ENCODE measurements around the gene CSMD2. TPM values are rescaled to one million over a fixed set of nuclear protein-coding genes. Genes with fewer than 3 reads are reported as not detected.

Gene CSMD2
- polyA plus RNA-seq, 4 donors, result under 0.01 to 0.54 (median 0.09) TPM

- Histone ChIP-seq H3K4me1 (ENCODE audit: control insufficient read depth in 3 of 3, insufficient read depth in 2 of 3, low read depth in 1 of 3, low read length in 2 of 3) (no peaks in the 10 kb centered on the region), H3K27me3 (ENCODE audit: control insufficient read depth in 3 of 3, insufficient read depth in 3 of 3, low read length in 3 of 3) (no peaks in the 10 kb centered on the region), H3K4me3 (ENCODE audit: low read depth in 1 of 3, low read length in 3 of 3) (no peak overlapping the region), H3K9me3 (ENCODE audit: control insufficient read depth in 2 of 2, insufficient read depth in 1 of 2, low read depth in 1 of 2, low read length in 1 of 2) (no peaks in the 10 kb centered on the region), H3K36me3 (ENCODE audit: control insufficient read depth in 3 of 3, insufficient read depth in 2 of 3, low read depth in 1 of 3, low read length in 3 of 3) (no peaks in the 10 kb centered on the region), H3K27ac (ENCODE audit: low read depth in 1 of 3, low read length in 2 of 3) (no peak overlapping the region)
- 76 to 83% (median 82%) methylated on average over 5 of the region's 5 CpGs for WGBS, 3 donors
- no peak for FAIRE-seq
- DNase-seq, result no peak
Observed at GRCh38 chr1:33842348-33842747, 322.7 kb downstream of the CSMD2 start.

GRCh38 chr1:33841494-33841893 is 323.5 kb downstream of the CSMD2 start:
- H3K27me3 ChIP-seq (ENCODE audit: control insufficient read depth in 3 of 3, insufficient read depth in 3 of 3, low read length in 3 of 3), result peaks cover 0 to 2% (median 0%) of the 10 kb centered on the region in 3 donors
- no peaks in the 10 kb centered on the region for H3K4me1 ChIP-seq (ENCODE audit: control insufficient read depth in 3 of 3, insufficient read depth in 2 of 3, low read depth in 1 of 3, low read length in 2 of 3)
- no peak for FAIRE-seq
- DNase-seq, result no peak
- no peaks in the 10 kb centered on the region for H3K36me3 ChIP-seq (ENCODE audit: control insufficient read depth in 3 of 3, insufficient read depth in 2 of 3, low read depth in 1 of 3, low read length in 3 of 3)
- no peak overlapping the region for H3K27ac ChIP-seq (ENCODE audit: low read depth in 1 of 3, low read length in 2 of 3)
- WGBS, 3 donors, result 34 to 48% (median 39%) methylated on average over 1 of the region's 1 CpG
- no peak overlapping the region for H3K4me3 ChIP-seq (ENCODE audit: low read depth in 1 of 3, low read length in 3 of 3)
- H3K9me3 ChIP-seq (ENCODE audit: control insufficient read depth in 2 of 2, insufficient read depth in 1 of 2, low read depth in 1 of 2, low read length in 1 of 2), result no peaks in the 10 kb centered on the region

- no peak for FAIRE-seq
Observed at GRCh38 chr1:33837635-33838034, 327.4 kb downstream of the CSMD2 start.

GRCh38 chr1:33836911-33837310 is 328.1 kb downstream of the CSMD2 start:
- H3K4me3 ChIP-seq (ENCODE audit: low read depth in 1 of 3, low read length in 3 of 3), result no peak overlapping the region
- H3K9me3 ChIP-seq (ENCODE audit: control insufficient read depth in 2 of 2, insufficient read depth in 1 of 2, low read depth in 1 of 2, low read length in 1 of 2), result no peaks in the 10 kb centered on the region
- H3K27me3 ChIP-seq (ENCODE audit: control insufficient read depth in 3 of 3, insufficient read depth in 3 of 3, low read length in 3 of 3), result peaks cover 0 to 2% (median 0%) of the 10 kb centered on the region in 3 donors
- FAIRE-seq (no peak), DNase-seq (no peak)
- no peaks in the 10 kb centered on the region for H3K36me3 ChIP-seq (ENCODE audit: control insufficient read depth in 3 of 3, insufficient read depth in 2 of 3, low read depth in 1 of 3, low read length in 3 of 3)
- 91 to 95% (median 94%) methylated on average over 4 of the region's 4 CpGs for WGBS, 3 donors
- no peak overlapping the region for H3K27ac ChIP-seq (ENCODE audit: low read depth in 1 of 3, low read length in 2 of 3)
- no peaks in the 10 kb centered on the region for H3K4me1 ChIP-seq (ENCODE audit: control insufficient read depth in 3 of 3, insufficient read depth in 2 of 3, low read depth in 1 of 3, low read length in 2 of 3)

More at GRCh38 chr1:33837635-33838034, 327.4 kb downstream of the CSMD2 start:
- no peaks in the 10 kb centered on the region for H3K9me3 ChIP-seq (ENCODE audit: control insufficient read depth in 2 of 2, insufficient read depth in 1 of 2, low read depth in 1 of 2, low read length in 1 of 2)
- no peak overlapping the region for H3K4me3 ChIP-seq (ENCODE audit: low read depth in 1 of 3, low read length in 3 of 3)
- H3K4me1 ChIP-seq (ENCODE audit: control insufficient read depth in 3 of 3, insufficient read depth in 2 of 3, low read depth in 1 of 3, low read length in 2 of 3), result no peaks in the 10 kb centered on the region
- no peak overlapping the region for H3K27ac ChIP-seq (ENCODE audit: low read depth in 1 of 3, low read length in 2 of 3)
- peaks cover 0 to 2% (median 0%) of the 10 kb centered on the region in 3 donors for H3K27me3 ChIP-seq (ENCODE audit: control insufficient read depth in 3 of 3, insufficient read depth in 3 of 3, low read length in 3 of 3)
- no peaks in the 10 kb centered on the region for H3K36me3 ChIP-seq (ENCODE audit: control insufficient read depth in 3 of 3, insufficient read depth in 2 of 3, low read depth in 1 of 3, low read length in 3 of 3)
- DNase-seq, result no peak
- WGBS, 3 donors, result 85 to 92% (median 90%) methylated on average over 3 of the region's 3 CpGs

GRCh38 chr1:33828654-33829053 is 336.4 kb downstream of the CSMD2 start:
- FAIRE-seq (no peak), DNase-seq (no peak)
- Histone ChIP-seq H3K27ac (ENCODE audit: low read depth in 1 of 3, low read length in 2 of 3) (no peak overlapping the region), H3K27me3 (ENCODE audit: control insufficient read depth in 3 of 3, insufficient read depth in 3 of 3, low read length in 3 of 3) (peaks cover 0 to 4% (median 0%) of the 10 kb centered on the region in 3 donors), H3K4me3 (ENCODE audit: low read depth in 1 of 3, low read length in 3 of 3) (no peak overlapping the region), H3K4me1 (ENCODE audit: control insufficient read depth in 3 of 3, insufficient read depth in 2 of 3, low read depth in 1 of 3, low read length in 2 of 3) (no peaks in the 10 kb centered on the region), H3K9me3 (ENCODE audit: control insufficient read depth in 2 of 2, insufficient read depth in 1 of 2, low read depth in 1 of 2, low read length in 1 of 2) (no peaks in the 10 kb centered on the region), H3K36me3 (ENCODE audit: control insufficient read depth in 3 of 3, insufficient read depth in 2 of 3, low read depth in 1 of 3, low read length in 3 of 3) (no peaks in the 10 kb centered on the region)
- 75 to 87% (median 83%) methylated on average over 4 to 5 of the region's 5 CpGs for WGBS, 3 donors

- Histone ChIP-seq H3K9me3 (ENCODE audit: control insufficient read depth in 2 of 2, insufficient read depth in 1 of 2, low read depth in 1 of 2, low read length in 1 of 2) (no peaks in the 10 kb centered on the region), H3K4me3 (ENCODE audit: low read depth in 1 of 3, low read length in 3 of 3) (no peak overlapping the region), H3K4me1 (ENCODE audit: control insufficient read depth in 3 of 3, insufficient read depth in 2 of 3, low read depth in 1 of 3, low read length in 2 of 3) (no peaks in the 10 kb centered on the region), H3K27ac (ENCODE audit: low read depth in 1 of 3, low read length in 2 of 3) (no peak overlapping the region), H3K27me3 (ENCODE audit: control insufficient read depth in 3 of 3, insufficient read depth in 3 of 3, low read length in 3 of 3) (peaks cover 0 to 4% (median 0%) of the 10 kb centered on the region in 3 donors), H3K36me3 (ENCODE audit: control insufficient read depth in 3 of 3, insufficient read depth in 2 of 3, low read depth in 1 of 3, low read length in 3 of 3) (no peaks in the 10 kb centered on the region)
- FAIRE-seq, result no peak
- 32 to 55% (median 52%) methylated on average over 5 of the region's 5 CpGs for WGBS, 3 donors
- DNase-seq, result no peak
Observed at GRCh38 chr1:33828059-33828458, 337.0 kb downstream of the CSMD2 start.

GRCh38 chr1:33826711-33827110 is 338.3 kb downstream of the CSMD2 start:
- WGBS, 3 donors, result 83 to 88% (median 85%) methylated on average over 5 of the region's 5 CpGs

GRCh38 chr1:33826311-33826710 is 338.7 kb downstream of the CSMD2 start:
- DNase-seq, result no peak
- peaks cover 0 to 4% (median 0%) of the 10 kb centered on the region in 3 donors for H3K27me3 ChIP-seq (ENCODE audit: control insufficient read depth in 3 of 3, insufficient read depth in 3 of 3, low read length in 3 of 3)
- no peak for FAIRE-seq

More at GRCh38 chr1:33826711-33827110, 338.3 kb downstream of the CSMD2 start:
- no peak for FAIRE-seq
- H3K4me3 ChIP-seq (ENCODE audit: low read depth in 1 of 3, low read length in 3 of 3), result no peak overlapping the region
- H3K9me3 ChIP-seq (ENCODE audit: control insufficient read depth in 2 of 2, insufficient read depth in 1 of 2, low read depth in 1 of 2, low read length in 1 of 2), result no peaks in the 10 kb centered on the region
- DNase-seq, result no peak
- H3K4me1 ChIP-seq (ENCODE audit: control insufficient read depth in 3 of 3, insufficient read depth in 2 of 3, low read depth in 1 of 3, low read length in 2 of 3), result no peaks in the 10 kb centered on the region
- no peak overlapping the region for H3K27ac ChIP-seq (ENCODE audit: low read depth in 1 of 3, low read length in 2 of 3)
- H3K36me3 ChIP-seq (ENCODE audit: control insufficient read depth in 3 of 3, insufficient read depth in 2 of 3, low read depth in 1 of 3, low read length in 3 of 3), result no peaks in the 10 kb centered on the region
- peaks cover 0 to 4% (median 0%) of the 10 kb centered on the region in 3 donors for H3K27me3 ChIP-seq (ENCODE audit: control insufficient read depth in 3 of 3, insufficient read depth in 3 of 3, low read length in 3 of 3)

GRCh38 chr1:33825506-33825905 is 339.5 kb downstream of the CSMD2 start:
- Histone ChIP-seq H3K9me3 (ENCODE audit: control insufficient read depth in 2 of 2, insufficient read depth in 1 of 2, low read depth in 1 of 2, low read length in 1 of 2) (no peaks in the 10 kb centered on the region), H3K27ac (ENCODE audit: low read depth in 1 of 3, low read length in 2 of 3) (no peak overlapping the region), H3K4me1 (ENCODE audit: control insufficient read depth in 3 of 3, insufficient read depth in 2 of 3, low read depth in 1 of 3, low read length in 2 of 3) (no peaks in the 10 kb centered on the region), H3K27me3 (ENCODE audit: control insufficient read depth in 3 of 3, insufficient read depth in 3 of 3, low read length in 3 of 3) (peaks cover 0 to 4% (median 0%) of the 10 kb centered on the region in 3 donors), H3K36me3 (ENCODE audit: control insufficient read depth in 3 of 3, insufficient read depth in 2 of 3, low read depth in 1 of 3, low read length in 3 of 3) (no peaks in the 10 kb centered on the region), H3K4me3 (ENCODE audit: low read depth in 1 of 3, low read length in 3 of 3) (no peak overlapping the region)
- FAIRE-seq (no peak), DNase-seq (no peak)
- 80 to 83% (median 82%) methylated on average over 10 of the region's 10 CpGs for WGBS, 3 donors

More at GRCh38 chr1:33826311-33826710, 338.7 kb downstream of the CSMD2 start:
- Histone ChIP-seq H3K9me3 (ENCODE audit: control insufficient read depth in 2 of 2, insufficient read depth in 1 of 2, low read depth in 1 of 2, low read length in 1 of 2) (no peaks in the 10 kb centered on the region), H3K36me3 (ENCODE audit: control insufficient read depth in 3 of 3, insufficient read depth in 2 of 3, low read depth in 1 of 3, low read length in 3 of 3) (no peaks in the 10 kb centered on the region), H3K4me3 (ENCODE audit: low read depth in 1 of 3, low read length in 3 of 3) (no peak overlapping the region), H3K27ac (ENCODE audit: low read depth in 1 of 3, low read length in 2 of 3) (no peak overlapping the region), H3K4me1 (ENCODE audit: control insufficient read depth in 3 of 3, insufficient read depth in 2 of 3, low read depth in 1 of 3, low read length in 2 of 3) (no peaks in the 10 kb centered on the region)
